GM12878 (cell line): Measurements from ENCODE around the gene TAPT1. TPM values are rescaled to one million over a fixed set of nuclear protein-coding genes. Genes with fewer than 3 reads are reported as not detected.

Experiments
- ATAC-seq: fragments of 200-7000 bp; cut with Tn5 transposase; 3 replicates; pipeline ENCODE4 v1.9.1; 2020; ENCODE audit warnings: mild to moderate bottlenecking, moderate library complexity
- BruUV-seq: library from RNA; stranded (reverse); fragments of 400-500 nt; replicated peaks from 2 replicates; lab custom pipeline; 2021; lab: Mats Ljungman, UMichigan
- CTCF ChIA-PET: fragments of 300-600 bp; sonication (Branson Sonifier 250); formaldehyde crosslinking; extraction: SDS; loops from one replicate; lab custom pipeline; 2021; ENCODE audit warnings: inconsistent platforms; lab: Yijun Ruan, JAX
- POLR2A ChIA-PET: fragments of 350-600 bp; formaldehyde crosslinking; extraction: SDS; loops from one replicate; lab custom pipeline; 2021; ENCODE audit warnings: inconsistent platforms; lab: Charles Lee
- RAD21 ChIA-PET: fragments of 300-600 bp; sonication (Branson Sonifier 250); formaldehyde crosslinking; loops from one replicate; lab custom pipeline; 2023; ENCODE audit warnings: antibody characterized with exemption; ENCODE audit not compliant: unreplicated experiment; lab: Charles Lee
- SMC1A ChIA-PET: fragments of 300-600 bp; sonication (Branson Sonifier 250); formaldehyde crosslinking; loops from one replicate; lab custom pipeline; 2023; ENCODE audit not compliant: unreplicated experiment, uncharacterized antibody; lab: Charles Lee
- DNase-seq: peaks from one replicate; pipeline ENCODE4 v3.0.0-alpha.2; 2011; ENCODE audit warnings: low read depth, low spot score
- FAIRE-seq: peaks from 3 replicates; lab custom pipeline; 2011; peaks lifted over from hg19 to GRCh38; lab: Jason Lieb, UNC
- H2AFZ ChIP-seq: 2 replicates; pipeline ENCODE4 v1.6.0; 2011; ENCODE audit warnings: low read depth, low read length, control low read depth; ENCODE audit not compliant: control insufficient read depth
- H3K27ac ChIP-seq: 2 replicates; pipeline ENCODE4 v1.5.1; 2011; ENCODE audit warnings: control low read depth; ENCODE audit not compliant: control insufficient read depth, insufficient read depth
- H3K27me3 ChIP-seq, 2 experiments: replicated peaks in 1 of 2; 2 replicates each; pipeline versions ENCODE4 v1.6.0 to v1.6.1; 2011; ENCODE audit warnings: low read length in 1 of 2; ENCODE audit not compliant: control insufficient read depth in 2 of 2, insufficient read depth in 2 of 2
- H3K36me3 ChIP-seq, 2 experiments: 2 replicates each; pipeline ENCODE4 v1.5.1; 2011; ENCODE audit warnings: low read length in 1 of 2; ENCODE audit not compliant: control insufficient read depth in 2 of 2, insufficient read depth in 2 of 2
- H3K4me1 ChIP-seq: 2 replicates; pipeline ENCODE4 v1.6.1; 2011; ENCODE audit warnings: mild to moderate bottlenecking, low read length, moderate library complexity, mixed read lengths; ENCODE audit not compliant: control insufficient read depth, insufficient read depth
- H3K4me2 ChIP-seq: 2 replicates; pipeline ENCODE4 v1.6.0; 2011; ENCODE audit warnings: control low read depth; ENCODE audit not compliant: control insufficient read depth, insufficient read depth
- H3K4me3 ChIP-seq: fragments of 200-600 bp; sonication (generic); 2 replicates; pipeline ENCODE4 v1.5.1; 2016
- H3K79me2 ChIP-seq: 2 replicates; pipeline ENCODE4 v1.6.0; 2011; ENCODE audit warnings: low read length; ENCODE audit not compliant: control insufficient read depth, insufficient read depth
- H3K9ac ChIP-seq: 2 replicates; pipeline ENCODE4 v1.8.0; 2011; ENCODE audit warnings: low read length, control low read depth, mixed read lengths; ENCODE audit not compliant: control insufficient read depth, insufficient read depth
- H3K9me3 ChIP-seq: replicated peaks from 3 replicates; pipeline ENCODE4 v1.5.1; 2011; ENCODE audit warnings: mild to moderate bottlenecking, low read length; ENCODE audit not compliant: control insufficient read depth, insufficient read depth
- H4K20me1 ChIP-seq: 2 replicates; pipeline ENCODE4 v1.6.0; 2011; ENCODE audit not compliant: control insufficient read depth, insufficient read depth
- BHLHE40 ChIP-seq, 2 experiments: fragments of 450-650 bp in 1 of 2; IDR thresholded peaks; 2 replicates each; pipeline ENCODE4 v1.6.1; 2011 to 2017; ENCODE audit warnings: low read depth in 2 of 2, borderline replicate concordance in 1 of 2, improper control_type of control experiment in 1 of 2, low read length in 1 of 2, mild to moderate bottlenecking in 1 of 2
- BMI1 ChIP-seq: fragments of 450-650 bp; IDR thresholded peaks from 2 replicates; pipeline ENCODE4 v1.6.1; 2016; ENCODE audit warnings: mild to moderate bottlenecking, moderate library complexity, borderline replicate concordance
- RAD21 ChIP-seq: IDR thresholded peaks from 2 replicates; pipeline ENCODE4 v1.6.1; 2011; ENCODE audit warnings: mild to moderate bottlenecking, low read depth, low read length, moderate library complexity; ENCODE audit not compliant: insufficient read depth
- WGBS: methylation state at CpG from one replicate; pipeline ENCODE4 v1.1.6; 2016; ENCODE audit warnings: low lambda C conversion rate; ENCODE audit not compliant: insufficient replicate concordance, insufficient coverage; ENCODE audit errors: missing lambda C conversion rate; 5-methylcytosine and 5-hydroxymethylcytosine counted together
- in situ Hi-C: fragments of 300-500 bp; cut with MboI; formaldehyde crosslinking; loops from 9 replicates; pipeline ENCODE4 v1.14.3; 2018; ENCODE audit warnings: mixed read lengths
- intact Hi-C: fragments of 100-400 bp; cut with micrococcal nuclease; formaldehyde crosslinking; loops from one replicate; pipeline ENCODE4 v1.14.2; 2022; ENCODE audit not compliant: unreplicated experiment
- polyA plus RNA-seq, 11 experiments: library from polyadenylated mRNA; depleted of rRNA in 4 of 11; unstranded in 6 of 11; stranded (reverse) in 5 of 11; fragments of >200 nt; fragmentation: Nextera tagmentation in 4 of 11; fragmentation: Illumina TruSeq in 1 of 11; extraction: Ambion mirVana in 4 of 11; extraction: Trizol in 1 of 11; gene quantifications; 1 replicate in 1 of 11; 2 replicates in 10 of 11; pipeline versions ENCODE4 v1.2.1 to v1.2.3, GENCODE V29; 2011 to 2016; ENCODE audit warnings: inconsistent platforms in 2 of 11, missing spikeins in 2 of 11, low read depth in 1 of 11
- total RNA-seq, 4 experiments: library from RNA; depleted of rRNA in 3 of 4; stranded (reverse); fragments of >200 nt in 3 of 4; fragmentation: Illumina TruSeq in 1 of 4; extraction: Trizol in 1 of 4; gene quantifications; 2 replicates each; pipeline versions ENCODE4 v1.2.1 to v1.2.3, GENCODE V29; 2013 to 2021
- TF ChIP-seq, protein P1 (sequence below): fragments of 450-650 bp; formaldehyde crosslinking; IDR thresholded peaks from 2 replicates; pipeline ENCODE4 v1.4.0; 2022; ENCODE audit warnings: mild to moderate bottlenecking, moderate library complexity
- TF ChIP-seq, protein P2 (sequence below): IDR thresholded peaks from 2 replicates; pipeline ENCODE4 v1.6.1; 2012; ENCODE audit warnings: low read depth, low read length, improper control_type of control experiment

The TAPT1 gene
- total and polyA plus RNA-seq, 10 of the 15 experiments (the other 5 are each of a cell fraction or from before 2014, with no cell fraction given): 0.91 to 23.3 (median 9.5) TPM

DNA sequence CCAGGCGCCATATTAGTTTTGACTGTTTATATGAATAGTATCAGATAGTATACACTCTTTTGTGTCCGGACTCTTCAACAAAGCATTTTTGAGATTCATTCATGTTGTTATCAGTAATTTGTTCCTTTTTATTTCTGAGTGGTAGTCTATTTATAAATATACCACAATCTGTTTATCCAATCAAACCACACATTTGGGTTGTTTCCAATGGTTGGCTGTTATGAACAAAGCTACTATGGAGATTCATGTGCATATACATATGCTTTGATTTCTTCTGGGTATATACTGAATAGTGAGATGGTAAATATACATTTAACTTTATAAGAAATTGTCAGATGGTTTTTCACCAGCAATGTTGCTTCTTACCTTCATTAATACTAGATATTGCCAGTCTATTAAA is 36.8 kb upstream of the TAPT1 start:
- ChIA-PET POLR2A (no interaction called here), RAD21 (interaction anchor here (3.1 kb wide), 1 partner anchor 56 kb away, joined by 24 read pairs; no protein-coding TSS in a partner anchor), SMC1A (interaction anchor here (1.9 to 4.1 kb wide), 3 partner anchors 58 to 243 kb away, joined by 5 to 16 read pairs (median 7); no protein-coding TSS in a partner anchor), CTCF (interaction anchor here (0.6 to 2.6 kb wide), 3 partner anchors 44 to 540 kb away, joined by 3 to 23 read pairs (median 3); no protein-coding TSS in a partner anchor)
- intact Hi-C loops: no loop called here
- ATAC-seq (no peak), FAIRE-seq (no peak), DNase-seq (no peak)
- Histone ChIP-seq H3K4me3 (no peak overlapping the region), H3K4me2 (no peak overlapping the region), H3K9ac (no peak overlapping the region), H3K4me1 (no peaks in the 10 kb centered on the region), H3K27me3 (no peaks in the 10 kb centered on the region), H4K20me1 (no peaks in the 10 kb centered on the region), H2AFZ (no peak overlapping the region), H3K36me3 (no peaks in the 10 kb centered on the region), H3K27ac (no peak overlapping the region), H3K9me3 (no peaks in the 10 kb centered on the region), H3K79me2 (no peaks in the 10 kb centered on the region)
- in situ Hi-C loops: no loop called here
- TF ChIP-seq, protein P1, sequence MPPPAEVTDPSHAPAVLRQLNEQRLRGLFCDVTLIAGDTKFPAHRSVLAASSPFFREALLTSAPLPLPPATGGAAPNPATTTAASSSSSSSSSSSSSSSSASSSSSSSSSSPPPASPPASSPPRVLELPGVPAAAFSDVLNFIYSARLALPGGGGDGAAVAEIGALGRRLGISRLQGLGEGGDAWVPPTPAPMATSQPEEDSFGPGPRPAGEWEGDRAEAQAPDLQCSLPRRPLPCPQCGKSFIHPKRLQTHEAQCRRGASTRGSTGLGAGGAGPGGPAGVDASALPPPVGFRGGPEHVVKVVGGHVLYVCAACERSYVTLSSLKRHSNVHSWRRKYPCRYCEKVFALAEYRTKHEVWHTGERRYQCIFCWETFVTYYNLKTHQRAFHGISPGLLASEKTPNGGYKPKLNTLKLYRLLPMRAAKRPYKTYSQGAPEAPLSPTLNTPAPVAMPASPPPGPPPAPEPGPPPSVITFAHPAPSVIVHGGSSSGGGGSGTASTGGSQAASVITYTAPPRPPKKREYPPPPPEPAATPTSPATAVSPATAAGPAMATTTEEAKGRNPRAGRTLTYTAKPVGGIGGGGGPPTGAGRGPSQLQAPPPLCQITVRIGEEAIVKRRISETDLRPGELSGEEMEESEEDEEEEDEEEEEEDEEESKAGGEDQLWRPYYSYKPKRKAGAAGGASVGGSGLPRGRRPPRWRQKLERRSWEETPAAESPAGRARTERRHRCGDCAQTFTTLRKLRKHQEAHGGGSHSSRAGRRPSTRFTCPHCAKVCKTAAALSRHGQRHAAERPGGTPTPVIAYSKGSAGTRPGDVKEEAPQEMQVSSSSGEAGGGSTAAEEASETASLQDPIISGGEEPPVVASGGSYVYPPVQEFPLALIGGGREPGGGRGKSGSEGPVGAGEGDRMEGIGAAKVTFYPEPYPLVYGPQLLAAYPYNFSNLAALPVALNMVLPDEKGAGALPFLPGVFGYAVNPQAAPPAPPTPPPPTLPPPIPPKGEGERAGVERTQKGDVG (CRISPR knock-in tag): no peak
- TF ChIP-seq, protein P2, sequence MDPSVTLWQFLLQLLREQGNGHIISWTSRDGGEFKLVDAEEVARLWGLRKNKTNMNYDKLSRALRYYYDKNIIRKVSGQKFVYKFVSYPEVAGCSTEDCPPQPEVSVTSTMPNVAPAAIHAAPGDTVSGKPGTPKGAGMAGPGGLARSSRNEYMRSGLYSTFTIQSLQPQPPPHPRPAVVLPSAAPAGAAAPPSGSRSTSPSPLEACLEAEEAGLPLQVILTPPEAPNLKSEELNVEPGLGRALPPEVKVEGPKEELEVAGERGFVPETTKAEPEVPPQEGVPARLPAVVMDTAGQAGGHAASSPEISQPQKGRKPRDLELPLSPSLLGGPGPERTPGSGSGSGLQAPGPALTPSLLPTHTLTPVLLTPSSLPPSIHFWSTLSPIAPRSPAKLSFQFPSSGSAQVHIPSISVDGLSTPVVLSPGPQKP: no peak
- no peak for TF ChIP-seq BHLHE40 (IDR thresholded peaks at IDR 0.05; ENCODE audit: borderline replicate concordance in 1 of 2, low read depth in 2 of 2, low read length in 1 of 2)
- TF ChIP-seq RAD21: no peak
- no peak for TF ChIP-seq BMI1
- no TSS peak for BruUV-seq
- 100% methylated on average over 2 of the region's 2 CpGs for WGBS
